Large intestine (tissue), 3 donors: ENCODE data around the gene S100A11. TPM values are rescaled to one million over a fixed set of nuclear protein-coding genes. Genes with fewer than 3 reads are reported as not detected.

Source experiments
- DNase-seq, 2 donors: peaks; one replicate each; pipeline versions ENCODE4 v3.0.0 to v3.0.0-alpha.2; 2013
- H3K27ac ChIP-seq: one replicate; pipeline ENCODE4 v1.5.1; 2013; ENCODE audit warnings: low read length
- H3K27me3 ChIP-seq: 2 replicates; pipeline ENCODE4 v1.6.1; 2013; ENCODE audit warnings: low read length; ENCODE audit not compliant: control insufficient read depth, insufficient read depth
- H3K36me3 ChIP-seq: 2 replicates; pipeline ENCODE4 v1.6.1; 2013; ENCODE audit warnings: low read length; ENCODE audit not compliant: control insufficient read depth, insufficient read depth
- H3K4me1 ChIP-seq: one replicate; pipeline ENCODE4 v1.6.1; 2013; ENCODE audit warnings: low read length; ENCODE audit not compliant: control insufficient read depth, insufficient read depth
- H3K4me3 ChIP-seq: one replicate; pipeline ENCODE4 v1.5.1; 2013; ENCODE audit warnings: low read length
- H3K9me3 ChIP-seq: one replicate; pipeline ENCODE4 v1.6.1; 2013; ENCODE audit warnings: mild to moderate bottlenecking, low read depth, low read length, moderate library complexity; ENCODE audit not compliant: control insufficient read depth
- WGBS: methylation state at CpG from one replicate; pipeline ENCODE4 v1.1.5; 2013; ENCODE audit warnings: low lambda C conversion rate; ENCODE audit not compliant: insufficient coverage; 5-methylcytosine and 5-hydroxymethylcytosine counted together
- polyA plus RNA-seq: library from polyadenylated mRNA; unstranded; fragments of 120-200 nt; gene quantifications from one replicate; pipeline ENCODE4 v1.2.1, GENCODE V29; 2013

Gene S100A11
- polyA plus RNA-seq, 1 donor: 314 TPM

GRCh38 chr1:152005360-152005912 lies 31.4 kb downstream of the S100A11 start:
- no peak for DNase-seq
- H3K36me3 ChIP-seq: no peaks in the 10 kb centered on the region
- H3K4me3 ChIP-seq: no peak overlapping the region
- H3K4me1 ChIP-seq: peaks cover 10% of the 10 kb centered on the region
- no peaks in the 10 kb centered on the region for H3K27me3 ChIP-seq
- no peaks in the 10 kb centered on the region for H3K9me3 ChIP-seq
- 100% methylated on average over 1 of the region's 4 CpGs for WGBS
- no peak overlapping the region for H3K27ac ChIP-seq

GRCh38 chr1:152003846-152004442 lies 32.9 kb downstream of the S100A11 start:
- H3K36me3 ChIP-seq: no peaks in the 10 kb centered on the region
- WGBS: no CpG with 5 or more reads among the region's 4 CpGs

GRCh38 chr1:152002960-152003359 lies 33.8 kb downstream of the S100A11 start:
- WGBS: no CpG with 5 or more reads among the region's 3 CpGs
- Histone ChIP-seq H3K36me3 (no peaks in the 10 kb centered on the region), H3K27ac (no peak overlapping the region), H3K9me3 (no peaks in the 10 kb centered on the region), H3K4me1 (peaks cover 10% of the 10 kb centered on the region), H3K27me3 (no peaks in the 10 kb centered on the region), H3K4me3 (no peak overlapping the region)
- DNase-seq: no peak

More at GRCh38 chr1:152003846-152004442, 32.9 kb downstream of the S100A11 start:
- Histone ChIP-seq H3K27ac (no peak overlapping the region), H3K4me3 (no peak overlapping the region), H3K9me3 (no peaks in the 10 kb centered on the region), H3K4me1 (peaks cover 10% of the 10 kb centered on the region), H3K27me3 (no peaks in the 10 kb centered on the region)
- no peak for DNase-seq

- no CpG with 5 or more reads among the region's 4 CpGs for WGBS
- Histone ChIP-seq H3K27me3 (no peaks in the 10 kb centered on the region), H3K27ac (peak overlapping the region; percentile 11), H3K4me3 (no peak overlapping the region), H3K4me1 (peaks cover 10% of the 10 kb centered on the region), H3K36me3 (no peaks in the 10 kb centered on the region), H3K9me3 (no peaks in the 10 kb centered on the region)
- DNase-seq: peak; percentile 79 to 81
Observed at GRCh38 chr1:152001631-152002584, 34.9 kb downstream of the S100A11 start.

- no peak for DNase-seq
Observed at GRCh38 chr1:152000964-152001630, 35.7 kb downstream of the S100A11 start.

GRCh38 chr1:151998611-151999362 lies 38.0 kb downstream of the S100A11 start:
- Histone ChIP-seq H3K27me3 (no peaks in the 10 kb centered on the region), H3K9me3 (no peaks in the 10 kb centered on the region), H3K36me3 (no peaks in the 10 kb centered on the region), H3K27ac (peak overlapping the region; percentile 24), H3K4me3 (no peak overlapping the region), H3K4me1 (peaks cover 13% of the 10 kb centered on the region)
- DNase-seq: peak in 1 of 2 donors; percentile 60

More at GRCh38 chr1:152000964-152001630, 35.7 kb downstream of the S100A11 start:
- peak overlapping the region; percentile 11 for H3K27ac ChIP-seq
- no peaks in the 10 kb centered on the region for H3K9me3 ChIP-seq
- no CpG with 5 or more reads among the region's 4 CpGs for WGBS
- no peaks in the 10 kb centered on the region for H3K36me3 ChIP-seq
- no peak overlapping the region for H3K4me3 ChIP-seq
- H3K27me3 ChIP-seq: no peaks in the 10 kb centered on the region
- H3K4me1 ChIP-seq: peaks cover 13% of the 10 kb centered on the region

- no peaks in the 10 kb centered on the region for H3K9me3 ChIP-seq
- peaks cover 13% of the 10 kb centered on the region for H3K4me1 ChIP-seq
- no peak overlapping the region for H3K4me3 ChIP-seq
- no peaks in the 10 kb centered on the region for H3K36me3 ChIP-seq
- peaks cover 3% of the 10 kb centered on the region for H3K27me3 ChIP-seq
- DNase-seq: no peak
- no peak overlapping the region for H3K27ac ChIP-seq
- no CpG with 5 or more reads among the region's 1 CpG for WGBS
Observed at GRCh38 chr1:151997284-151997570, 39.6 kb downstream of the S100A11 start.

- 80% methylated on average over 1 of the region's 2 CpGs for WGBS
- DNase-seq: no peak
- H3K36me3 ChIP-seq: no peaks in the 10 kb centered on the region
- no peak overlapping the region for H3K27ac ChIP-seq
- peaks cover 3% of the 10 kb centered on the region for H3K27me3 ChIP-seq
- H3K9me3 ChIP-seq: no peaks in the 10 kb centered on the region
- no peak overlapping the region for H3K4me3 ChIP-seq
- H3K4me1 ChIP-seq: peaks cover 8% of the 10 kb centered on the region
Observed at GRCh38 chr1:151995774-151996173, 41.0 kb downstream of the S100A11 start.

GRCh38 chr1:151994956-151995355 lies 41.8 kb downstream of the S100A11 start:
- Histone ChIP-seq H3K4me3 (no peak overlapping the region), H3K9me3 (no peaks in the 10 kb centered on the region), H3K27ac (peak overlapping the region; percentile 100), H3K36me3 (no peaks in the 10 kb centered on the region), H3K27me3 (peaks cover 3% of the 10 kb centered on the region), H3K4me1 (peaks cover 16% of the 10 kb centered on the region)
- DNase-seq: peak in 1 of 2 donors; percentile 39
- WGBS: 80% methylated on average over 2 of the region's 6 CpGs
